ENCODE data around the gene FUCA1. TPM values are rescaled to one million over a fixed set of nuclear protein-coding genes. Genes with fewer than 3 reads are reported as not detected.

FUCA1 gene
- total RNA-seq, 2 experiments from 2014 or later, result 4.6 to 4.8 TPM

DNA sequence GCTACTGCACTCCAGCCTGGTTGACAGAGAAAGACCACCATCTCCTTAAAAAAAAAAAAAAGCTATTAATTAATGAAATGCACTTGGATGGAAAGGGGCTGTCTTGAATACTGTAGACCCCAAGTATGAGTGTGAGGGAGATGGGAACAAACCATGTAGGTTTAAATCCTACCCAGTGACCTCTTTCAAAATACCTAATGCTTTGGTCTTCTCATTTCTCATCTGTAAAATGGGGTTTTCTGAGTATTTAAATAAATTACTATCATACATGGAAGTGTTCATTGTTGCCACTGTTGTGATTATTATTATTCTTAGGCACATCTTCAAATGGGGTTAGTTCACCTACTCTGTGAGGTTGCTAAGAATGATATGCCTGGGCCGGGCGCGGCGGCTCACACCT is 17.1 kb upstream of the FUCA1 start:
- Mint-ChIP-seq H3K4me1 (ENCODE audit: low read depth) (no peaks in the 10 kb centered on the region), H3K36me3 (ENCODE audit: low read depth) (no peaks in the 10 kb centered on the region), H3K27me3 (no peaks in the 10 kb centered on the region), H3K9me3 (no peaks in the 10 kb centered on the region), H3K4me3 (no peak overlapping the region), H3K27ac (no peak overlapping the region)
- DNase-seq, result no peak
- ATAC-seq, result no peak
- intact Hi-C loops (cut with micrococcal nuclease), result no loop called here
- ChIA-PET CTCF (no interaction called here), POLR2A (no interaction called here)
- no peak for TF ChIP-seq CTCF (IDR thresholded peaks at IDR 0.05)

- Mint-ChIP-seq H3K27me3 (no peaks in the 10 kb centered on the region), H3K4me3 (no peak overlapping the region), H3K27ac (no peak overlapping the region), H3K4me1 (ENCODE audit: low read depth) (no peaks in the 10 kb centered on the region), H3K9me3 (peaks cover 11% of the 10 kb centered on the region), H3K36me3 (ENCODE audit: low read depth) (peaks cover 7% of the 10 kb centered on the region)
- no peak for DNase-seq
- no peak for ATAC-seq
- CTCF ChIA-PET, result interaction anchor here (0.9 to 2.0 kb wide), 4 partner anchors 17 to 65 kb away, joined by 3 to 4 read pairs (median 3); no protein-coding TSS in a partner anchor
- intact Hi-C loops (cut with micrococcal nuclease), result no loop called here
- POLR2A ChIA-PET, result no interaction called here
- TF ChIP-seq CTCF (IDR thresholded peaks at IDR 0.05), result no peak
These were observed 14.7 kb upstream of the FUCA1 start for GRCh38 chr1:23882746-23883145.

DNA sequence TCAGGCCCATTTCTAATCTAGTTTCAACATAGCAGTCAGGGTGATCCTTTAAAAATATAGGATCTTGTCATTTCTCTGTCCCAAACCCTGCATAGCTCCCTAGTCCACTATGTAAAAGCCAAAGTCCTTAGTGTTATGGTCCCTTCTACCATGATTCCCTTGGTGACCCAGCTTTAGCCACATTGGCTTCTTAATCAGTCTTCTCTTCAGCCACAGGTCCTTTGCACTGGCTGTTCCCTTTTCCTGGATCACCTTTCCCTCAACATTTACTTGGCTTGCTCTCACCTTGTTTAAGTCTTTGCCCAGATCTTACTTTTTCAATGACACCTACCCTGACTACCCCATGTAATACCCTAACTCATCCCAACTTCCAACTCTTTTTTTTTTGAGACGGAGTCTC is 11.7 kb upstream of the FUCA1 start:
- H3K9me3 Mint-ChIP-seq, result peaks cover 16% of the 10 kb centered on the region
- POLR2A ChIA-PET, result interaction anchor here (0.9 kb wide), 1 partner anchor 29 kb away, joined by 7 read pairs; no protein-coding TSS in a partner anchor
- DNase-seq (no peak), ATAC-seq (no peak)
- CTCF ChIA-PET, result interaction anchor here (0.7 to 3.8 kb wide), 2 partner anchors 37 to 70 kb away, joined by 3 to 16 read pairs; no protein-coding TSS in a partner anchor
- no peak overlapping the region for H3K27ac Mint-ChIP-seq
- H3K4me3 Mint-ChIP-seq, result no peak overlapping the region
- H3K27me3 Mint-ChIP-seq, result no peaks in the 10 kb centered on the region
- no peak for TF ChIP-seq CTCF (IDR thresholded peaks at IDR 0.05)
- H3K4me1 Mint-ChIP-seq (ENCODE audit: low read depth), result no peaks in the 10 kb centered on the region
- intact Hi-C loops (cut with micrococcal nuclease), result no loop called here
- H3K36me3 Mint-ChIP-seq (ENCODE audit: low read depth), result peaks cover 7% of the 10 kb centered on the region

DNA sequence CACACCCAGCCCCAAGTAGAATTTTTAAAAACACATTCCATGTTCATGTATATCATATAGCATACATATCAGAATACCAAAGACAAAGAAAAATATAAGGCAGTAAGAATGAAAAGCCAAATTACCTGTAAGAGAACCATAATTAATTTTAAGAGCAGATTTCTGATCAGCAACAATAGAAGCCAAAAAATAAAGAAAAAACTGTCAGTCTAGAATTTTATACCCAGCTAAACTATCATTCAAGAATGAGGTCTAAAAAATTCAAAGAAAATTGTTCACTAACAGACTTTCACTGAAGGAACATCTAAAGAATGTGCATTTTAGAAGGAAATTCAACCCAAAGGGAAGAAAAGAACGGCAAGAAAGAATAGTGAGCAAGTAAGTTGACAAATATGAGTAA is 10.6 kb upstream of the FUCA1 start:
- Mint-ChIP-seq H3K27ac (no peak overlapping the region), H3K4me3 (no peak overlapping the region), H3K27me3 (no peaks in the 10 kb centered on the region), H3K4me1 (ENCODE audit: low read depth) (no peaks in the 10 kb centered on the region), H3K36me3 (ENCODE audit: low read depth) (peaks cover 7% of the 10 kb centered on the region), H3K9me3 (peaks cover 16% of the 10 kb centered on the region)
- intact Hi-C loops (cut with micrococcal nuclease), result no loop called here
- ATAC-seq (no peak), DNase-seq (no peak)
- no peak for TF ChIP-seq CTCF (IDR thresholded peaks at IDR 0.05)
- ChIA-PET POLR2A (interaction anchor here (1.3 kb wide), 1 partner anchor 18 kb away, joined by 5 read pairs; no protein-coding TSS in a partner anchor), CTCF (interaction anchor here (0.9 to 3.8 kb wide), 4 partner anchors 31 to 87 kb away, joined by 3 to 16 read pairs (median 4); partner anchors contain the start of gene HMGCL)

DNA sequence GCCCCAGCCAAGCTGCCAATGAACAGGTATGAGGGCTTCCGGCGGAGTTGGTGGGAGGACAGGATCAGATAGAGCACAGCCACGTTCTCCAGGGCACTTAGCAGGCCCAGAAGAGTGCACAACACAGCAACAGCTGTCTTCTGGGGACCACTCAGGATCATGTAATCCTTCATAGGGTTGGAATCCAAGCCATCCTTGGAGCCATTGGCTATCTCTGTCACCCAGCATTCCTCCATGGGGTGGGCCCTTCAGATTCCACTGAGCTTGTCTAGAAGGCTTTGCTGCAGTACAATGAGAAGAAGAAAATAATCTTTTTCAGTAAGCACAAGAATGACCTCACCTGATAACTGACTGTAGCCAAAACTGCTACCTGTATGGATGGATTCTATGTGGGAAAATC is 7.3 kb upstream of the FUCA1 start:
- Mint-ChIP-seq H3K4me3 (no peak overlapping the region), H3K36me3 (ENCODE audit: low read depth) (peaks cover 7% of the 10 kb centered on the region), H3K9me3 (peaks cover 16% of the 10 kb centered on the region), H3K4me1 (ENCODE audit: low read depth) (no peaks in the 10 kb centered on the region), H3K27ac (no peak overlapping the region), H3K27me3 (no peaks in the 10 kb centered on the region)
- intact Hi-C loops (cut with micrococcal nuclease), result no loop called here
- ChIA-PET POLR2A (no interaction called here), CTCF (no interaction called here)
- ATAC-seq (no peak), DNase-seq (no peak)
- TF ChIP-seq CTCF (IDR thresholded peaks at IDR 0.05), result no peak

Data from activated CD8-positive, alpha-beta T cell treated with anti-CD3 and anti-CD28 coated beads for 36 hours (primary cell).